GM15510 (cell line): Measurements from ENCODE around the gene THADA.

Source experiments
- POLR2A ChIP-seq: IDR thresholded peaks from 3 replicates; pipeline ENCODE4 v1.6.1; 2011; ENCODE audit warnings: borderline replicate concordance; ENCODE audit not compliant: insufficient read length; ENCODE audit errors: extremely low read depth

Gene THADA

GRCh38 chr2:43367012-43367782, 228.6 kb downstream of the THADA start:
- TF ChIP-seq POLR2A = no peak

GRCh38 chr2:43363120-43363519, 232.7 kb downstream of the THADA start:
- no peak for TF ChIP-seq POLR2A

GRCh38 chr2:43361286-43361685, 234.6 kb downstream of the THADA start:
- TF ChIP-seq POLR2A = no peak

GRCh38 chr2:43360137-43360536, 235.7 kb downstream of the THADA start:
- TF ChIP-seq POLR2A = no peak

GRCh38 chr2:43358410-43359201, 237.2 kb downstream of the THADA start:
- no peak for TF ChIP-seq POLR2A

GRCh38 chr2:43356774-43357173, 239.1 kb downstream of the THADA start:
- no peak for TF ChIP-seq POLR2A

GRCh38 chr2:43355399-43355798, 240.4 kb downstream of the THADA start:
- TF ChIP-seq POLR2A = no peak

- TF ChIP-seq POLR2A = no peak
Observed at GRCh38 chr2:43349904-43350303, 245.9 kb downstream of the THADA start.

- no peak for TF ChIP-seq POLR2A
Observed at GRCh38 chr2:43348908-43349661, 246.8 kb downstream of the THADA start.

- no peak for TF ChIP-seq POLR2A
Observed at GRCh38 chr2:43347746-43348145, 248.1 kb downstream of the THADA start.

GRCh38 chr2:43346602-43347567, 249.0 kb downstream of the THADA start:
- no peak for TF ChIP-seq POLR2A

GRCh38 chr2:43345872-43346271, 250.0 kb downstream of the THADA start:
- no peak for TF ChIP-seq POLR2A

GRCh38 chr2:43345391-43345813, 250.4 kb downstream of the THADA start:
- TF ChIP-seq POLR2A = no peak

- no peak for TF ChIP-seq POLR2A
Observed at GRCh38 chr2:43344868-43345373, 250.9 kb downstream of the THADA start.
